Mesenchymal stem cell (in vitro differentiated cells and primary cell): Measurements from ENCODE around the gene CORO1C.

Experiments used
- DNase-seq: peaks from one replicate; pipeline ENCODE4 v3.0.0-alpha.2; 2013
- H2AFZ ChIP-seq: one replicate; pipeline ENCODE4 v1.6.1; 2013; ENCODE audit warnings: low read depth, mild to moderate bottlenecking, control low read depth, inconsistent platforms, low read length, moderate library complexity
- H2AK5ac ChIP-seq: 2 replicates; pipeline ENCODE4 v1.6.1; 2013; ENCODE audit warnings: low read length, moderate library complexity, mild to moderate bottlenecking, inconsistent platforms; ENCODE audit not compliant: severe bottlenecking
- H2BK120ac ChIP-seq: one replicate; pipeline ENCODE4 v1.6.1; 2013; ENCODE audit warnings: low read depth, mild to moderate bottlenecking, inconsistent platforms, low read length, moderate library complexity
- H2BK12ac ChIP-seq, 2 experiments: one replicate each; pipeline ENCODE4 v1.6.1; 2013; ENCODE audit warnings: inconsistent platforms in 2 of 2, low read length in 2 of 2, mild to moderate bottlenecking in 2 of 2, moderate library complexity in 2 of 2, control low read depth in 1 of 2
- H2BK15ac ChIP-seq: one replicate; pipeline ENCODE4 v1.6.1; 2013; ENCODE audit warnings: mild to moderate bottlenecking, low read depth, inconsistent platforms; ENCODE audit not compliant: poor library complexity, severe bottlenecking
- H2BK5ac ChIP-seq: 2 replicates; pipeline ENCODE4 v1.6.1; 2013; ENCODE audit warnings: low read depth, mild to moderate bottlenecking, low read length, control low read depth, inconsistent platforms; ENCODE audit not compliant: poor library complexity, severe bottlenecking
- H3K14ac ChIP-seq, 2 experiments: one replicate each; pipeline ENCODE4 v1.6.1; 2013; ENCODE audit warnings: inconsistent platforms in 2 of 2, low read length in 2 of 2, control low read depth in 1 of 2, mild to moderate bottlenecking in 1 of 2, moderate library complexity in 1 of 2
- H3K18ac ChIP-seq, 2 experiments: one replicate each; pipeline ENCODE4 v1.6.1; 2013; ENCODE audit warnings: inconsistent platforms in 2 of 2, low read length in 2 of 2, control low read depth in 1 of 2, low read depth in 1 of 2, mild to moderate bottlenecking in 1 of 2
- H3K23ac ChIP-seq, 2 experiments: one replicate each; pipeline ENCODE4 v1.6.1; 2013; ENCODE audit warnings: inconsistent platforms in 2 of 2, low read length in 2 of 2, mild to moderate bottlenecking in 2 of 2, moderate library complexity in 2 of 2, control low read depth in 1 of 2
- H3K27ac ChIP-seq: 2 replicates; pipeline ENCODE4 v1.5.1; 2013; ENCODE audit warnings: mild to moderate bottlenecking, moderate library complexity, low read length, control low read depth, inconsistent platforms; ENCODE audit not compliant: poor library complexity, severe bottlenecking
- H3K27me3 ChIP-seq, 2 experiments: 2 replicates each; pipeline versions ENCODE4 v1.6.1 to v1.7.0; 2013; ENCODE audit warnings: low read length in 2 of 2, mild to moderate bottlenecking in 2 of 2, moderate library complexity in 2 of 2, control low read depth in 1 of 2, inconsistent platforms in 1 of 2; ENCODE audit not compliant: control insufficient read depth in 1 of 2, insufficient read depth in 1 of 2
- H3K36me3 ChIP-seq, 2 experiments: 2 replicates each; pipeline versions ENCODE4 v1.6.1 to v1.7.0; 2013; ENCODE audit warnings: low read length in 2 of 2, control low read depth in 1 of 2, inconsistent platforms in 1 of 2, low read depth in 1 of 2, mild to moderate bottlenecking in 1 of 2; ENCODE audit not compliant: insufficient read depth in 2 of 2, control insufficient read depth in 1 of 2
- H3K4ac ChIP-seq, 2 experiments: one replicate each; pipeline ENCODE4 v1.6.1; 2013; ENCODE audit warnings: inconsistent platforms in 2 of 2, low read length in 2 of 2, mild to moderate bottlenecking in 2 of 2, moderate library complexity in 2 of 2, control low read depth in 1 of 2, low read depth in 1 of 2
- H3K4me1 ChIP-seq: 2 replicates; pipeline ENCODE4 v1.6.1; 2013; ENCODE audit warnings: low read depth, low read length, control low read depth; ENCODE audit not compliant: control insufficient read depth, insufficient read depth
- H3K4me2 ChIP-seq: 2 replicates; pipeline ENCODE4 v1.6.1; 2013; ENCODE audit warnings: low read length, mild to moderate bottlenecking, inconsistent platforms; ENCODE audit not compliant: poor library complexity, severe bottlenecking
- H3K4me3 ChIP-seq, 2 experiments: 2 replicates each; pipeline versions ENCODE4 v1.5.1 to v1.7.0; 2013; ENCODE audit warnings: low read length in 2 of 2, mild to moderate bottlenecking in 2 of 2, control low read depth in 1 of 2, low read depth in 1 of 2; ENCODE audit not compliant: insufficient read depth in 1 of 2
- H3K79me1 ChIP-seq: replicated peaks from 2 replicates; pipeline ENCODE4 v1.6.1; 2013; ENCODE audit warnings: mild to moderate bottlenecking, control low read depth, low read length, inconsistent platforms; ENCODE audit not compliant: poor library complexity, severe bottlenecking
- H3K9ac ChIP-seq: 2 replicates; pipeline ENCODE4 v1.7.0; 2013; ENCODE audit warnings: mild to moderate bottlenecking, low read length, moderate library complexity
- H3K9me3 ChIP-seq: 2 replicates; pipeline ENCODE4 v1.7.0; 2013; ENCODE audit warnings: mild to moderate bottlenecking, low read length; ENCODE audit not compliant: control insufficient read depth
- H4K8ac ChIP-seq: one replicate; pipeline ENCODE4 v1.6.1; 2013; ENCODE audit warnings: inconsistent platforms, mild to moderate bottlenecking, low read length, moderate library complexity
- H4K91ac ChIP-seq: one replicate; pipeline ENCODE4 v1.6.1; 2013; ENCODE audit warnings: mild to moderate bottlenecking, low read length, inconsistent platforms
- WGBS: methylation state at CpG from one replicate; pipeline ENCODE4 v1.1.7; 2013; ENCODE audit warnings: mixed read lengths; 5-methylcytosine and 5-hydroxymethylcytosine counted together

The CORO1C gene

GRCh38 chr12:108720757-108721514 lies 10.4 kb downstream of the CORO1C start:
- 97% methylated on average over 4 of the region's 5 CpGs for WGBS
- H2BK15ac ChIP-seq, result no peak overlapping the region
- H2BK5ac ChIP-seq, result no peak overlapping the region
- no peak overlapping the region for H3K23ac ChIP-seq
- peaks cover 10 to 15% of the 10 kb centered on the region in 2 experiments for H3K36me3 ChIP-seq
- H2AFZ ChIP-seq, result no peak overlapping the region
- peaks cover 18% of the 10 kb centered on the region for H3K4me1 ChIP-seq
- H2BK12ac ChIP-seq, result no peak overlapping the region
- no peak overlapping the region for H2BK120ac ChIP-seq
- no peak overlapping the region for H4K8ac ChIP-seq
- peak overlapping the region; percentile 57 for H3K27ac ChIP-seq
- H3K18ac ChIP-seq, result no peak overlapping the region
- DNase-seq, result peak; percentile 77
- no peak overlapping the region for H2AK5ac ChIP-seq
- no peak overlapping the region for H3K4me3 ChIP-seq
- H3K9ac ChIP-seq, result peak overlapping the region; percentile 88
- H3K4me2 ChIP-seq, result no peak overlapping the region
- no peaks in the 10 kb centered on the region for H3K27me3 ChIP-seq
- no peak overlapping the region for H3K14ac ChIP-seq
- no peaks in the 10 kb centered on the region for H3K9me3 ChIP-seq
- H3K79me1 ChIP-seq, result no peaks in the 10 kb centered on the region
- H3K4ac ChIP-seq, result no peak overlapping the region
- no peak overlapping the region for H4K91ac ChIP-seq

DNA sequence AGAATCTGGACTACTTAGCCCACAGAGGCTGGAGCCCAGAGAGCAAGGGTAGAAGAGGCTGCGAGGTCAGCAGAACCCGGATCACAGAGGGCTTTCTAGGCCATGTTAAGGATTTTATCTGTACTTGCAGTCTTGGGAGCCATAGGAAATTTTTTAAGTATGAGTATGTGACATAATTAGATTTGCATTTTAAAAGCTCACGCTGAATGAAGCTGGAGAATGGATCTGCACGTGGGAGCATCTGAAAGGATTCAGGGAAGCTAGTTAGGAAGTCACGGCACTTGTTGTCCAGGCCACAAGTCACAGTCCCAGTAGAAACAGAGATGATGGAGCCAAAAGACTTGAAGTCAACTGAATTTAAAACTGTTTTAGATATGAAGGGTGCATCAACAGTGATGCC lies 14.1 kb downstream of the CORO1C start:
- Histone ChIP-seq H2BK15ac (no peak overlapping the region), H3K9me3 (no peaks in the 10 kb centered on the region), H3K4ac (no peak overlapping the region), H2BK5ac (no peak overlapping the region), H2AFZ (no peak overlapping the region), H3K27ac (no peak overlapping the region), H3K79me1 (no peaks in the 10 kb centered on the region), H4K91ac (no peak overlapping the region), H3K18ac (no peak overlapping the region), H3K9ac (no peak overlapping the region), H2BK12ac (no peak overlapping the region), H2AK5ac (no peak overlapping the region), H3K27me3 (no peaks in the 10 kb centered on the region), H3K36me3 (peaks cover 10 to 15% of the 10 kb centered on the region in 2 experiments), H4K8ac (no peak overlapping the region), H3K4me1 (peaks cover 16% of the 10 kb centered on the region), H2BK120ac (no peak overlapping the region), H3K14ac (no peak overlapping the region), H3K4me2 (no peak overlapping the region), H3K23ac (no peak overlapping the region), H3K4me3 (no peak overlapping the region)
- no peak for DNase-seq
- 90% methylated on average over 5 of the region's 5 CpGs for WGBS

DNA sequence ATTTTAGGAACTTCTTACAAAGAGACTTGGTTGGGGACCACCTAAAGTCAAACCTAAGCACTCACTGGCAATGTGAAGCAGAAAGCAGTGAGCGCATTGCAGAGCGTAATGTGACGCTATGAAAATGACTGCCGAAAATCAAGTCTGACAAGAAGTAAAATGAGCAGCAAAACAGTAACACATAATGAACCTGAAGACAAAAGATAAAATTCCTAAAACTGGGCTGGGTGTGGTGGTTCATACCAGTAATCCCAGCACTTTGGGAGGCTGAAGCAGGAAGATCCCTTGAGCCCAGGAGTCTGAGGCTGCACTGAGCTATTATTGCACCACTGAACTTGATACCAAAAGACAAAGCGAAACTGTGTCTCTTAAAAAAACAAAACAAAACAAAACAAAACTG lies 16.5 kb downstream of the CORO1C start:
- no peak overlapping the region for H3K4me2 ChIP-seq
- H3K9me3 ChIP-seq, result no peaks in the 10 kb centered on the region
- no peaks in the 10 kb centered on the region for H3K27me3 ChIP-seq
- no peak overlapping the region for H3K4me3 ChIP-seq
- H3K9ac ChIP-seq, result no peak overlapping the region
- H3K14ac ChIP-seq, result no peak overlapping the region
- no peak overlapping the region for H4K91ac ChIP-seq
- H3K23ac ChIP-seq, result no peak overlapping the region
- no peak overlapping the region for H4K8ac ChIP-seq
- no peak for DNase-seq
- no peak overlapping the region for H2BK120ac ChIP-seq
- H3K4me1 ChIP-seq, result peaks cover 17% of the 10 kb centered on the region
- no peak overlapping the region for H2BK12ac ChIP-seq
- WGBS, result 100% methylated on average over 4 of the region's 5 CpGs
- no peak overlapping the region for H2BK15ac ChIP-seq
- peaks cover 9 to 17% of the 10 kb centered on the region in 2 experiments for H3K36me3 ChIP-seq
- H2AFZ ChIP-seq, result no peak overlapping the region
- H2BK5ac ChIP-seq, result no peak overlapping the region
- no peak overlapping the region for H3K4ac ChIP-seq
- peak overlapping the region; percentile 65 for H2AK5ac ChIP-seq
- H3K79me1 ChIP-seq, result no peaks in the 10 kb centered on the region
- H3K18ac ChIP-seq, result no peak overlapping the region
- H3K27ac ChIP-seq, result peak overlapping the region; percentile 45

GRCh38 chr12:108713471-108713870 lies 17.8 kb downstream of the CORO1C start:
- WGBS, result 89% methylated on average over 6 of the region's 6 CpGs
- no peak overlapping the region for H2BK5ac ChIP-seq
- peaks cover 7 to 17% of the 10 kb centered on the region in 2 experiments for H3K36me3 ChIP-seq
- H3K4me3 ChIP-seq, result no peak overlapping the region
- H3K4me2 ChIP-seq, result no peak overlapping the region
- peaks cover 15% of the 10 kb centered on the region for H3K4me1 ChIP-seq
- no peak overlapping the region for H2BK12ac ChIP-seq
- no peaks in the 10 kb centered on the region for H3K27me3 ChIP-seq
- H2BK120ac ChIP-seq, result no peak overlapping the region
- no peak overlapping the region for H3K23ac ChIP-seq
- peak overlapping the region; percentile 27 for H4K91ac ChIP-seq
- no peak overlapping the region for H2AFZ ChIP-seq
- H3K27ac ChIP-seq, result no peak overlapping the region
- no peak overlapping the region for H3K18ac ChIP-seq
- H3K14ac ChIP-seq, result no peak overlapping the region
- H4K8ac ChIP-seq, result no peak overlapping the region
- no peak for DNase-seq
- H3K9ac ChIP-seq, result peak overlapping the region; percentile 61
- no peak overlapping the region for H2BK15ac ChIP-seq
- H3K9me3 ChIP-seq, result no peaks in the 10 kb centered on the region
- no peaks in the 10 kb centered on the region for H3K79me1 ChIP-seq
- peak overlapping the region; percentile 31 for H2AK5ac ChIP-seq
- H3K4ac ChIP-seq, result no peak overlapping the region
